HG02943 (cell line): Measurements from ENCODE around the gene TSEN34.
A peak's percentile ranks its signal among the peaks of the same experiment; 100 is the strongest.

Experiments
- ATAC-seq: cut with Tn5 transposase; IDR thresholded peaks from one replicate; pipeline ENCODE4 v1.9.1; 2021; ENCODE audit warnings: mild to moderate bottlenecking, low read depth, moderate library complexity; ENCODE audit not compliant: unreplicated experiment

Gene TSEN34

DNA sequence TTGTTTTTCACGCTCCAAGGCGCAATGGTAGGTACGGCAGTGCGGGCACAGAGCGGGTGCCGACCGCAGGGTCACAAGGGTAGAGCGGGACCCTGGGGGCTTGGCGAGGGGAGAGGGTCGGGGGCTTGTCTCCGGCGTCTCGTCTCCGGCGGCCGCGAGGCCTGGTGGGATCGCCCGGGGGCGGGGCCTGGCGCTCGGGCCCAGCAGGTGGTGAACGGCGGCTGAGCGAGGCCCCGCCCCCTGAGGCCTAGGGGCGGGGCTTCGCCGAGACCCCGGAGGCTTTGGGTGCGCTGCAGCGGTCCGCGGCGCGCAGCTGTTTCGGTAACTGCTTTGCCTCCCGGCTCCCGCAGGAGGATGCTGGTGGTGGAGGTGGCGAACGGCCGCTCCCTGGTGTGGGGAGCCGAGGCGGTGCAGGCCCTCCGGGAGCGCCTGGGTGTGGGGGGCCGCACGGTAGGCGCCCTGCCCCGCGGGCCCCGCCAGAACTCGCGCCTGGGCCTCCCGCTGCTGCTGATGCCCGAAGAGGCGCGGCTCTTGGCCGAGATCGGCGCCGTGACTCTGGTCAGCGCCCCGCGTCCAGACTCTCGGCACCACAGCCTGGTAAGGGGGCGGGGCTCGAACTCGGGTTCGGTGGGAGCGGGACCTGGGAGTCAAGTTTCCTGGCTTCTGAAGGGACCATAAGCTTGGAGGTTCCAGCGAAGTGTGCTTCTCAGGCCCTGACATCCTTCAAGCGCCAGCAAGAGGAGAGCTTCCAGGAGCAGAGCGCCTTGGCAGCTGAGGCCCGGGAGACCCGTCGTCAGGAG, at the start of gene TSEN34:
Gene TSEN34 (plus strand): TSS at position 298 of the 800 bp plus-strand sequence. CDS start 57 bp downstream, at position 355.
- peak; percentile 21 for ATAC-seq

DNA sequence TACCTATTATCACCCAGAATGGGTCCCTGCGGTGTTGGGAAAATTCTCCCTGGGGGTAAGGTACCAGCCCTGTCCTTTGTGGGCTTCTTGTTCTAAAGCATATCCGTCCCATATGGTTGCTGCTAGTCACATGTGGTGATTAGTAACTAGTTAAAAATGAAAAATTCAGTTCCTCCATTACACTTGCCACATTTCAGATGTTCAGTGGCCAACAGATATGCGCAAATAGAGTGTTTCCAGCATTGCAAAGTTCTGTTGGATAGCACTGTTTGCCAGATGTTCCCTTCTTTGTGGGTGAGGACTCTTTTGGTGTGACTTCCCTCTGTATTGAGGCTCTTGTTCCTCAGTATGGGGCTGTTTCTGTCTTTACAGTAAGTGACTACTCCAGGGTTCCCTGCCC, 49.8 kb upstream of the TSEN34 start:
- ATAC-seq: no peak

DNA sequence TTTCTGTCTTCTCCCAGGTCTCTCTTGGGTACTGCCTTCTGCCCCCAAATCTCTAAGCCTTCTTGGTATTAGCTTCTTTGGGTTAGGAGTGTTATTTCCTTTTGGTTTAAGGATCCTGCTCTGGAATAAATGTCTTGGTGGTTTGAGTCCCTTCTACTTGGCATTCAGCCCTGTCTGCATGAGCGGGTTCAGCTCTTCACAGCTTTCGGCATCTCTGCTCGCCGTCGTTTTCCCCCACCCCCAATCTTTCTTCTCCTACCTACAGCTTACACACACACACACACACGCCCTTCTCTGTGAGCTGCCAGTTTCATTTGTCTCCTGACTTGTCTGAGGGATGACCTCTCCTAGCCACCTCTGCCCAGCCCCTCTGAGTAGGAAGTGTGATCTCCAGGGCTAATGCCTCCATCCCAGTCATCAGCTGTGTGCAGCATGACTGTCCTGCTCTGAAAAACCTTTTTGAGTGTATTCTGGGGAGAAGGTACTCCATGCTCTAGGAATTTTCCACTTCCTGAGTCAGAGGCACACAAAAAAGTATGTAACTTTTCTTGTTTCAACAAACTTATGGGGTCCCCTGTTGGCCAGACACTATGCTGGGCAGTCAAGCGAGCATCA, 48.8 kb upstream of the TSEN34 start:
- no peak for ATAC-seq

DNA sequence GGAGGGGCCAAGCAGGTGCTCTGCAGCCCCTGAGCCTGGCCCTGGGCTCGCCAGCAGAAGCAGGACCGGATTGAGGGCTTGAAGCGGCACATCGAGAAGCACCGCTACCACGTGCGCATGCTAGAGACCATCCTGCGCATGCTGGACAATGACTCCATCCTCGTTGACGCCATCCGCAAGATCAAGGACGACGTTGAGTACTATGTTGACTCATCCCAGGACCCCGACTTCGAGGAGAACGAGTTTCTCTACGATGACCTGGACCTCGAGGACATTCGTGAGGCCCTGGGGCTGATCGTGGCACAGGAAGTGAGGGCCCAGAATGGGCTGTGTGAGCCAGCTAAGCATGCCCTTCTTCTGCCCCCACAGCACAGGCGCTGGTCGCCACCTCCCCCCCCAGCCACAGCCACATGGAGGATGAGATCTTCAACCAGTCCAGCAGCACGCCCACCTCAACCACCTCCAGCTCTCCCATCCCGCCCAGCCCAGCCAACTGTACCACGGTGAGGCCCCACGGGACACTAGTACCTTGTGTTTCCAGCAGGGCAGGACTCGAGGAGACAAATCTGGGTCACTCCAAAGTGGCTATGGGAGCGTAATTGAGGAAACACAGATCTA, 45.5 kb upstream of the TSEN34 start:
- ATAC-seq: no peak

DNA sequence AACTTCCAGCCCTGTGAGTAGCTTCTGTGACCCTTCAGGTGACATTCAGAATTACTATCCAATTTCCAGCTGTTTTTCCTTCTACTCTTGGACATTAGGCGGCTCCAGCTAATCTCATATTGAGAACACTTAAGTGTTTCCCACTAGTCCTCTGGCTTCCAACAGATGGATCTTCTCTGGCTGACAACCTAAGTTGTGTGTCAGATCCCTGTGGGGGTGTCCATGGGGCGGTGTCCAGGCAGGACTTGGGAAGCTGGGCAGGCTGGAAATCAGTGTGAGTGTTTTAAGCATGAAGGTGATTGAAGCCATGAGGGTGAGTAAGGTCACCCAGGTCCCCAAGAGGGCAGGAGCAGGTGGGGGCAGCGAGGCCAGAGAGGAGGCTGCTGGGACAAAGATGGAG, 43.4 kb upstream of the TSEN34 start:
- ATAC-seq: no peak

DNA sequence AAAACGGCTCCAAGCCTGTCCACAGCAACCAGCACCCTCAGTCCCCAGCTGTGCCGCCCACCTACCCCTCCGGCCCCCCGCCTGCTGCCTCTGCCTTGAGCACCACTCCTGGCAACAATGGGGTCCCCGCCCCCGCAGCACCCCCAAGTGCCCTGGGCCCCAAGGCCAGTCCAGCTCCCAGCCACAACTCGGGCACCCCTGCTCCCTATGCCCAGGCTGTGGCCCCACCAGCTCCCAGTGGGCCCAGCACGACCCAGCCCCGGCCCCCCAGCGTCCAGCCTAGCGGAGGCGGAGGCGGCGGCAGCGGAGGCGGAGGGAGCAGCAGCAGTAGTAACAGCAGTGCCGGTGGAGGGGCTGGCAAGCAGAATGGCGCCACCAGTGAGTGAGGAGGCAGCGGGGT, 43.0 kb upstream of the TSEN34 start:
- ATAC-seq: no peak

DNA sequence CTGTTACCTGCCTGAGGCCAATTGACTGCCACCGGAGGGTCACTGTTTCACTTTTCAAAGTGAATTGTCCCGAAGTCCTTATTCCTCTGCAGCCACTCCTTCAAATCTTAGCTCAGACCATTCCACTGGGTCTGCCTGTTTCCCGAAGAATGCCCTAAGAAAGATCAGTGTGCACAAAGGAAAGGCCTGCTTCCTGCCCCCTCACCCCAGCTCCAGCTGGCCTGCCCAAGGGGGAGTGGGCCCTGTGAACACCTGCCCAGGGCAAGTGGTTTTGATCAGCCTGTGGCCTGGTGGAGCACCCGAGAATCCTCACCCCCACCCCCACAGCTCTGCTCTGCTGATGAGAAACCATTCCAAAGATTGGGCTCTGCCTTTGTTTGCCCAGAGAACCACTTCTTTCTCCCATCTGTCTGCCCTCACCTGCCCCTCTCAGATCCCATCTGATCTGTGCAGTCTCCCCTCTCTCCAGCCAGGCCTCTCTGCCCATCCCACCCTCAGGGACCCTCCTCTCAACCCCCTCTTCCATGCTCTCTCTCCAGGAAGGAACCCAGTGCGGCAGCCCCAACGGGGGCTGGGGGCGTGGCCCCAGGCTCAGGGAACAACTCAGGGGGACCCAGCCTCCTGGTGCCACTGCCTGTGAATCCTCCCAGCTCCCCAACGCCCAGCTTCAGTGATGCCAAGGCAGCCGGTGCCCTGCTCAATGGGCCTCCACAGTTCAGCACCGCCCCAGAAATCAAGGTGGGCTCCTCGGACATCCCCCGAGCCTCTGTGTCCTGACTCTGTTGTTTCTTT, 41.9 kb upstream of the TSEN34 start:
- ATAC-seq: no peak

DNA sequence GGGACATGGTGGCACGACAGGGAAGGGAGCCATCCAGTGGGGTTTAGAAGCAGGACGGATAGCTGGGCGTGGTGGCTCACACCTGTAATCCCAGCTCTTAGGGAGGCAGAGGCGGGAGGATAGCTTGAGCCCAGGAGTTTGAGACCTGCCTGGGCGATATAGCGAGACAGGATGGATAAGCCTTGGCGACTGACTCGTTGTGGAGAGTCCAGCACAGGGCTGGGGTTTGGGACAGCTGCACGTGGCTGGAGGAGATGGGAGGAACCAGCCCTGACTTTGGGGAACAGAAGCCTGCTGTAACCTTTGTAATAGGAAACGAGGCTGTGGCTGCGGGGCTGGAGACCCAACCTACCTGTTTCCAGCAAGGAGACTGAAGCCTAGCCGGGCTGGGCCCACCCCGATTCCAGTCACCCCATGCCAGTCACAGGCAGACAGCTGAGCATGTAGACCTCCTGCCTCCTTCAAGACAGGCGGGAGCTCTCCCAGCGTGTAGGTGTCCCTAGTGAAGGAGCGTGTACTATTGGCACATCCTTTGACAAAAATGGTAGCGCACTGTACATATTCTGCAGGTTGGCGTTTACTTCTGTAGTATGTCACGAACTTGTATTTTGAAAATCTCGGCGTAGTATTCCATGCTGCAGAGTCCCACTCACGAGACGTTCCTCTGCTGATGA, 39.6 kb upstream of the TSEN34 start:
- no peak for ATAC-seq

DNA sequence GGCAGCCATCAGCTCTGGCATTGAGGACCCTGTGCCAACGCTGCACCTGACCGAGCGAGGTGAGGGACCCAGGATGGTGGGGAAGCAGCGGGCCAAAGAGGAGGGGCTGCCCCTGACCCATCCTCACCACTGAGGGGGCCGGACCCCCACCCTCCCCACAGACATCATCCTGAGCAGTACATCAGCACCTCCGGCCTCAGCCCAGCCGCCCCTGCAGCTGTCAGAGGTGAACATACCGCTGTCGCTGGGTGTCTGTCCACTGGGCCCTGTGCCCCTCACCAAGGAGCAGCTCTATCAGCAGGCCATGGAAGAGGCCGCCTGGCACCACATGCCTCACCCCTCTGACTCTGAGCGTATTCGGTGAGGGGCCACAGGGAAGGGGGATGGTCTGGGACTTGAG, 38.8 kb upstream of the TSEN34 start:
- ATAC-seq: no peak

DNA sequence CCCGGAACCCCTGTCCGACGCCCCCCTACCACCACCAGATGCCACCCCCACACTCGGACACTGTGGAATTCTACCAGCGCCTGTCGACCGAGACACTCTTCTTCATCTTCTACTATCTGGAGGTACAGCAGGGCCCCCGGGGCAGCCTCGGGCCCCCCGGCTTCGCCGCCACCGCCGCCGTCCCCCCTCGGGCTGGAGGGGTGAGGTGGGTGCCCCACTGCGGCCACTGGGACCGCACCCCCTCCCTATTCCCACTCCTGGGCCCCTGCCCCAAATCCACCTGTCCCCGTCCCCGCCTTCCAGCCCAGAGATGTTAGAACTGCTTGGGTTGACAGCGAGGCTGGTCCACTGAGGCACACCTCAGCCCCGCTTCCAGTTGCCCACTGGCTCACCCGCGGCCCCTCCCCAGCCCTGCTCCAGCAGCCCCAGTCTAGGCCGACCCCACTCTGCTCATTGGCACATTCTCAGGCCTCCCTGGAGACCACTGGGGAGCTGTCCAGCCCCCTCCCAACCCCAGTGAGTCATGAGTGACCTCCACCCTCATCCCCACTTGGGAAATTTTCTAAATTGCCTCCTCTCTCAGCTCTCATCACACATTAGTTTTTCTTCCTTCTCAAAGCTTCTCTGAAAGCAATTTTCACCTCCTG, 38.1 kb upstream of the TSEN34 start:
- ATAC-seq: no peak

DNA sequence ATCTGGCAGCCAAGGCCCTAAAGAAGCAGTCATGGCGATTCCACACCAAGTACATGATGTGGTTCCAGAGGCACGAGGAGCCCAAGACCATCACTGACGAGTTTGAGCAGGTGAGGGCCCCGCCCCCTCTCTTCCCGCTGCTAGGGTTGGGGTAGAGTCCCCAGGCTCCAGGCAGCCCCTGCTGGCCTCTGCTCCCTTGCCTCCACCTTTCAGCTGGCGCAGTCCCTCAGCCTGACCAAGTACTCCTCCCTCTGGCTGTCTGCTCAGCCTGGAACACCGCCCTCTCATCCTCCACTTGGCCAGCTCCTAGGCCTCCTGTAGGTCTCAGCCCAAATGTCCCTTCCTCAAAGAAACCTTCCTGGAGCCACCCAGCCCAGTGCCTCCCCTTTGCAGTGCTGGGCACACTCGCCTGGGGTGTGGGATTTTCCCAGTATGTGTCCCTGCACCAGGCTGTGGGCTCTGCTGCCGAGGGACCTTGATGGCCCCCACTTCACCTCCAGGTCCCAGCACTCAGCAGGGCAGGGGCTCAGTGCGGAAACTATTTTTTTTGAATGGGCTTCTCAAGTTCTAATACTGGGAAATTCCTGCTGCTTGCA, 37.3 kb upstream of the TSEN34 start:
- ATAC-seq: no peak

DNA sequence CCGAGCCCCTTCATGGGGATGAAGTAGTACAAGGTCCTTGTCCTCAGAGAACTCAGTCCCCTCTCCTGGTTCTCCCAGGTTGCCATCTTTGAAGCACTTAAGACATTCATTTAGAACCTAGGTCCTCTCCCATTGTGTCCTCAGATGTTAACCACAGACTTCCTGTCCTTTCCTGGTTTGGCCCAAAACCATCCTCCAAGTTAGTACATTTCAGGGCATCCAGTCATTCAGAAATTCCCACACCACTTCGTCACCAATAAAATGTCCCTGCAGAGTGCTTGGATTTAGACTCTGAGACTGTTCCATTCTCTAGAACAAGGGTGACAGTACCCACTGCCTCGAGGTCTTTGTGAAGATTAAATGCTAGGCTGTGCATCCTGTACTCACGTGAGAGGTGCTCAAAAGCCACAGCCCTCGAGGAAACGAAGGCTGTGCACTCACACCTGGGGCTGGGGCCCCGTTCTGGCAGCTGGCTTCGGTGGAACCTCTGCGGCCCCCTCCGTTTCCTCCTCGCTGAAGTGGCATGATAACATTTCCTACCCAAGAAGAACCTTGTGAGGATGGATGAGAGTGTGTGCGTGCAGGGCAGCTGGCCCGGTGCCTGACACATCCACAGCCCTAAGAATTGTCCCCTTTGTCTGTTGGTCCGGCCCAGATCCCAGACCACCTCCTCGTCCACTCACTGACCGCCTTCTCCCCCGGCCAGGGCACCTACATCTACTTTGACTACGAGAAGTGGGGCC, 36.3 kb upstream of the TSEN34 start:
- ATAC-seq: no peak

DNA sequence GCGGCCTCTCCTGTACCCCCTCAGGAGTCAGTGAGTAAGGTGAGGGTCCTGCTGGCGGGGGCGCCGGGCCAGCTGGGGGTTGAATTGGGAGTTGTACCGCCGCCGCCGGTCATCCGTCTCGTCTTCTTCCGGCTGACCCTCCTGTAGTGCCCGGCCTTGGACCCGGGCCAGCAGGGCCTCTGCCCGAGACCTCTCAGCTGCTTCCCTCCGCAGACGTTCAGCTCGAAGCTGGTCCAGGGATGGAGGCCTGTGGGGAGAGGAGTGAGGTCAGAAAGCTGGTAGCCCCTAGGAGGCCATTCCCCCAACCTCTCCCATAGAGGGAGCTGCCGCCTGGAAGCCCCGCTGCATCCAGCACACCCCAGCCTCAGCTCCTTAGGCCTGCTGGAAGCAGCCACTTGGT, 35.4 kb upstream of the TSEN34 start:
- no peak for ATAC-seq

DNA sequence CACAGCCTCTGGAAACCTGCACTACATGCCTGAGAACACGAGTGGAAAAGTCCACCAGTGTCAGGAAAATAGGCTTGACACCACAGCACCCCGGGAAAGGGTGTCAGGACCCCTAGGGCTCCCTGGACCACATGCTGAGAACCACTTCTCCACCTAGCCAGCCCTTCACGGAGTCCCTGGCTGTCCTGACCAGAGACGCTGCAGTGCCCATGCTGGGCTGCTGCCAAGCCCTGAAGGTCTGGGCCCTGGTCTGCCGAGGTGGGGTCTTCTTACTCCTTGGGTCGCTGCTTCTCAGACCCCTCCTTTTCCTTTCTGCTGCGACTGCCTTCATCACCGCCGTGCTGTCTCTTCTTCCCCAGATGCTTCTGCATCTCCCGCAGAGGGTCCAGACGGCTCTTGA, 34.6 kb upstream of the TSEN34 start:
- no peak for ATAC-seq

DNA sequence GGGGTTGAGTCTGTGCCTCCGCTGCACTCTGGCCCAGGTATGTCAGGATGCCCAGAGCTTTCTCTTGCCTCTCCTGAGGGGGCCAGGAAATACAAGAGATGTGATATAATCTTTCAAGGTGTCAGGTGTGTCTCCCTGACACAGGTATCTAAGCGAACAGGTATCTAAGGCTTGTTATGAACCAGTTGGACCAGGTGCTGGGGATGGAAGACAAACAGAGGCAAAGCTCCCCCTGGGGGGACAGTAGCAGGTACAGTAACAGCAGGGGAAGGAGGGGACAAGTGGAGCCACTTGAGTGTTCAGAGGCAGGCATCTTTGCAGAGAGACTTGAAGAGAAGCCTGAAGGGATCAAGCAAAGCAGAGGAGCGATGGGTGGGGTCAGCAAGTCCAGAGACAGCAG, 34.2 kb upstream of the TSEN34 start:
- no peak for ATAC-seq

DNA sequence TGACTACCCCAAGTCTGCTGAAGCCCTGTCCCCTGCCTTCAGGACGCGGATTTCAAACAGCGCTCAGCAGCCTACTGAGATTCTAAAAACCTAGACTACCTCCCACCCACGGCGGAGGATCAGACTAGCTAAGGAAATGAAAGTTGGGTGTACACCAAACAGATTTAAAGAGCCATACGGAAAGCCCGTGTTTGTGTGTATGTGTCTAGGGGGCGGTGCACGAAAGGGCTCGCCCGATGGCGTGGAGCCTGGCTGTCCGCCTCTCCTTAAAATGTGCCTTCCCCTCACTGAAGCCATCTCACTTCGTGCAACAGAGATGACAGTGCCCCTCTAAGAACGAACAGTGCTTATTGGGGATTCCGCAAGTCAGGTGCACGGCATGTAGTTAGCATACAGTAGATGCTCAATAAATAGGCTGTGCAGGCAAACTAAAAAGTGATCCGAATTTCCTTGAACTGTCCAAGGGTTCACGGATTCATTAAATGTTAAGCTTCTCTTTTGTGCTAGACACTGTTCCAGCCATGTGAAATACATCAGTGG, 32.2 kb upstream of the TSEN34 start:
- no peak for ATAC-seq

DNA sequence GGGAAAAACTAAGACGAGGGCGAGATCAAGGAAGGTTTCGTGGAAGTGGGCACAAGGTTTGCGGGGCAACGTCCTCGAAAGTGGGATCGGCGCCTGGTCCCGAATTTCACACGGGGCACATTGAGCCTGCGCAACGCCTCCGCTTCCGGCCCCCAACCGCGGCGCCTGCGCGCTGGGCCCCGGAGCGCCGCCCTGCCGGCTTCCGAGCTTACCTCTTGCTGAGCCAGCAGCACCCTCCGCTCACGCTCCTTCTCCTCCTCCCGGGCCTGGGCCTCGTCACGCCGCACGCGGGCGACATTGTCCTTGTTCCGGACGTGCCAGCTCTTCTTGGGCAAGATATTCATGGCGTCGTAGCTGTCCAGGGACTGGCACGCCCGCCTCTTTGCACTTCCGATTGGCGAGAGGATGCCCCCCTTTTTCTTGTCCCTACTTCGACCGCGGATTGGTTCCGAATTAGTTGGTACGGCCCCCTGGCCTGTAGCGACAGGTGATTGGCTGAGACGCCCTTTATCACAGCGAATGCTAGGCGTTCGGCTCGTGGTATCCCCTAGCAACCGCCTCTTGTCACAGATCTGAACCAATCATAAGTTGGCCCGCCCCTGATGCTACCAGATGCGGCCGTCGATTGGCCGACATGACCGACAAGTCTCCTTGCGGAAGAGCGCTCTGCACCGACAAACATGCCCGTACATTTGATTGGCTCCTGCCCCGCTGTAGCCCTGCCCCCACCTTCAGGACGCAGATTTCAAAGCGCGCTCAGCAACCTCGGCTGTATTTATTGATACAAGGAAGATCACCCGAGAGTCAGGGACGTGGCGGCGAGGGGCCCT, 31.5 kb upstream of the TSEN34 start, which contains the start of gene LENG1:
Gene LENG1 (minus strand): TSS at position 370 of the 830 bp plus-strand sequence. CDS start 26 bp downstream, at position 344.
- peak; percentile 91 for ATAC-seq
